B cell (primary cell): Measurements from ENCODE around the gene LRP5.

Source experiments
- CTCF ChIP-seq: fragments of 200-600 bp; IDR thresholded peaks from one replicate; pipeline ENCODE4 v1.8.0; 2022; ENCODE audit warnings: antibody characterized with exemption, mild to moderate bottlenecking
- EZH2 ChIP-seq: IDR thresholded peaks from 2 replicates; pipeline ENCODE4 v1.6.1; 2012; ENCODE audit warnings: borderline replicate concordance, low read depth, mild to moderate bottlenecking, moderate library complexity, low read length; ENCODE audit not compliant: insufficient read depth, poor library complexity, severe bottlenecking

GRCh38 chr11:68264244-68264643 is 48.1 kb upstream of the LRP5 start:
- no peak for TF ChIP-seq CTCF
- TF ChIP-seq EZH2 = no peak
